ENCODE data around the gene MFAP5.

Gene MFAP5

GRCh38 chr12:8648576-8649205, 13.9 kb downstream of the MFAP5 start:
- DNase-seq, result no peak
- no peaks in the 10 kb centered on the region for H3K36me3 ChIP-seq
- H3K27me3 ChIP-seq, result no peaks in the 10 kb centered on the region
- no peaks in the 10 kb centered on the region for H3K4me1 ChIP-seq
- TF ChIP-seq CTCF (IDR thresholded peaks at IDR 0.05), result no peak
- no peaks in the 10 kb centered on the region for H3K9me3 ChIP-seq
- intact Hi-C loops (cut with DNase I; ENCODE audit: low total_unique reads), result no loop called here
- no peak overlapping the region for H3K27ac ChIP-seq
- no peak overlapping the region for H3K4me3 ChIP-seq

DNA sequence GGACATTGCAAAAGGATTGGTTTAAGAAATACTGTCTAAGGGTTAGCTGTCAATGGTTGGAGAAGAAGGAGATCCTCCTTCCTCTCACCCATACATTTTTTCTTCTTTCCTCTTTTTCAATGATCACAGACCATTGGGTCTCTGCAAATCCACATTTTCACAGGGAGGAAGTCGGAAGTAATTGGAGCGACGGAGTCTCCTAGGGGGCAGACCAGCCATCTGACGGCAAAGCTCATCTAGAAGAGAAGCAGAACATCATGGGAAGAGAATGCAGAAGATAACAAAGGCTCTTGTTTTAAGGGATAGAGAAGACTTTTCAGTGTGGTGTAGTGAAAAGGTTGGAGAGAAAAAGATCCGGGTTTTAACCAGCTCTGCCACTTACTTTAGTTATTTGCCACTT, 14.7 kb downstream of the MFAP5 start:
- no peaks in the 10 kb centered on the region for H3K9me3 ChIP-seq
- no peak for DNase-seq
- H3K36me3 ChIP-seq, result no peaks in the 10 kb centered on the region
- no peaks in the 10 kb centered on the region for H3K27me3 ChIP-seq
- H3K4me3 ChIP-seq, result no peak overlapping the region
- H3K4me1 ChIP-seq, result no peaks in the 10 kb centered on the region
- no peak for TF ChIP-seq CTCF (IDR thresholded peaks at IDR 0.05)
- intact Hi-C loops (cut with DNase I; ENCODE audit: low total_unique reads), result no loop called here
- H3K27ac ChIP-seq, result no peak overlapping the region

GRCh38 chr12:8644345-8645248, 18.0 kb downstream of the MFAP5 start:
- Histone ChIP-seq H3K9me3 (no peaks in the 10 kb centered on the region), H3K36me3 (no peaks in the 10 kb centered on the region), H3K4me1 (no peaks in the 10 kb centered on the region), H3K4me3 (no peak overlapping the region), H3K27ac (no peak overlapping the region), H3K27me3 (no peaks in the 10 kb centered on the region)
- TF ChIP-seq CTCF (IDR thresholded peaks at IDR 0.05), result no peak
- no peak for DNase-seq
- intact Hi-C loops (cut with DNase I; ENCODE audit: low total_unique reads), result no loop called here

GRCh38 chr12:8642775-8643174, 19.9 kb downstream of the MFAP5 start:
- TF ChIP-seq CTCF (IDR thresholded peaks at IDR 0.05), result no peak
- DNase-seq, result no peak
- peaks cover 0 to under 1% (median 0%) of the 10 kb centered on the region in 4 donors for H3K4me1 ChIP-seq
- no peaks in the 10 kb centered on the region for H3K27me3 ChIP-seq
- no peak overlapping the region for H3K27ac ChIP-seq
- no peak overlapping the region for H3K4me3 ChIP-seq
- H3K36me3 ChIP-seq, result no peaks in the 10 kb centered on the region
- intact Hi-C loops (cut with DNase I; ENCODE audit: low total_unique reads), result no loop called here
- no peaks in the 10 kb centered on the region for H3K9me3 ChIP-seq

DNA sequence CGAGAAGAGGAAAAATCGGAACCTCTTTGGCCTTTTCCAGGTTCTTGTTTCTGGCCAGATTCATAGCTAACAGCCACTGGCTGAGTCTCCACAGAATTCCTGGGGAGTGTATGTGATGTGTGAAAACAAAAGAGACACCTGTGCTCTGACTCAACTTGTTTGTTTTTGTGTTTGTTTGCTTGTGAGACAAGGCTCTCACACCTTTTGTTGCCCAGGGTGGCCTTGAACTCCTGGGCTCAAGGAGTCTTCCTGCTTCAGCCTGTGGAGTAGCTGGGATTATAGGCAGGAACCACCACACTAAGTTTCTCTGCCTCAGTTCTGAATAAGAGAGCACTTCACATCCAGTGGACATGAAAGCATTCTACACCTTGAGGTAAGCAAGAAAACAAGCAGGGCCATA, 22.7 kb downstream of the MFAP5 start:
- no peaks in the 10 kb centered on the region for H3K36me3 ChIP-seq
- no peaks in the 10 kb centered on the region for H3K27me3 ChIP-seq
- DNase-seq, result no peak
- peaks cover 0 to 3% (median 0%) of the 10 kb centered on the region in 4 donors for H3K4me1 ChIP-seq
- no peaks in the 10 kb centered on the region for H3K9me3 ChIP-seq
- intact Hi-C loops (cut with DNase I; ENCODE audit: low total_unique reads), result no loop called here
- TF ChIP-seq CTCF (IDR thresholded peaks at IDR 0.05), result no peak
- no peak overlapping the region for H3K27ac ChIP-seq
- H3K4me3 ChIP-seq, result no peak overlapping the region
